ENCODE data around the gene SLC35E4.
"Not testable (repeated sequence)": the region's sequence is repeated elsewhere in the genome, so short reads cannot be mapped to it uniquely, and the experiment has no call there.

The SLC35E4 gene, protein sequence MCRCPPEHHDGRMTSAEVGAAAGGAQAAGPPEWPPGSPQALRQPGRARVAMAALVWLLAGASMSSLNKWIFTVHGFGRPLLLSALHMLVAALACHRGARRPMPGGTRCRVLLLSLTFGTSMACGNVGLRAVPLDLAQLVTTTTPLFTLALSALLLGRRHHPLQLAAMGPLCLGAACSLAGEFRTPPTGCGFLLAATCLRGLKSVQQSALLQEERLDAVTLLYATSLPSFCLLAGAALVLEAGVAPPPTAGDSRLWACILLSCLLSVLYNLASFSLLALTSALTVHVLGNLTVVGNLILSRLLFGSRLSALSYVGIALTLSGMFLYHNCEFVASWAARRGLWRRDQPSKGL

DNA sequence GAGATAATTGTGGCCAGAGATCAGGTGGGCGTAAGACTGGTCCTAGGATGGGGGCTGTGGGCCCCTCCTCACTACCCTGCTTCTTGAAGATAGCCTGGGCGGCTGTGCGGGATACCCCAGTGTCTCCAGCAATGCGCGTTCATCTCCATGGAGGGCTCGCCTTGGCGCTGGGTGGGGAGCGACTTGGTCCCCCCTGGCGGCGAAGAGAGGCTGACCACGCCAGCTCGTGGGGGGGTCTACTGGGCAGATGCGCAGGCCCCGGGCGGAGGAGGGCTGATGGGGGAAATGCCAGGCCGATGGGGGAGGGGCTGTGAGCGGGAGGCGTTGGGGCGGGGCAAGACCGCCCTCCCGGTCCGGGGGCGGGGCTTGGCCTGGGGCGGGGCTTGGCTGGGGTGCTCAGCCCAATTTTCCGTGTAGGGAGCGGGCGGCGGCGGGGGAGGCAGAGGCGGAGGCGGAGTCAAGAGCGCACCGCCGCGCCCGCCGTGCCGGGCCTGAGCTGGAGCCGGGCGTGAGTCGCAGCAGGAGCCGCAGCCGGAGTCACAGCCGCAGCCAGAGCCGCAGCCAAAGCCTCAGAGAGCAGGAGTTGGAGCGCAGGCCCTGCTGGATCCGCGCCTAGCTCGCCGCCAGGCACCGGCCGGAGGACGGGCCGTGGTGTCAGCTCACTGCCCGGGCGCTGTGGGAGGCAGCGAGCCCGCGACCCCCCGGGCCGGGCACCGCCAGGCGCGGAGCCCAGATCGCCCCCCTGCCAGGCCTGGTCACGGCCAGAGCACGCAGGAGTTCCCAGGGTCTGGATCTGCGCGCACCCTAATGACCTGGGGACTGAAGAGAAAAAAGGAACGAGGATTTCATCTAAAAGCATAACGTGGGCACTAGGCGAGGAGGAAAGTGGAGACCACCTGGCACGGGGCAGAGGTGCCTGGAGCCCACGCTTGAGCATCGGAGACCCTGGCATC, at the start of gene SLC35E4:
TSS of gene SLC35E4 (plus strand) at position 509 of the 953 bp plus-strand sequence. CDS start 670 bp downstream, outside the sequence.
- DNase-seq (ENCODE audit: low read depth in 2 of 2): peak; percentile 96

DNA sequence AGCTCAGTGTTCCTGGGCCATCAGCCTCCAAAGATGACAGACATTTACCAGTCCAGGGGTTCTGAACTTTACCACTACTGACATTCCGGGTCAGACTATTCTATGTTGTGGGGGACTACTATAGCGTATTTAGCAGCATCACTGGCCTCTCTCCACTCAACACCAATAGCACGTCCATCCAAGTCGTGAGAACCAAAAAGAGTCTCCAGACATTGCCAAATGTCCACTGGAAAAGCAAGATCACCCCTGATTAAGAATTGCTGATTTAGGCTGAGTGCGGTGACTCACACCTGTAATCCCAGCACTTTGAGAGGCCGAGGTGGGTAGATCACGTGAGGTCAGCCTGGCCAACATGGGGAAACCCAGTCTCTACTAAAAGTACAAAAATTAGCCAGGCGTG, 49.2 kb upstream of the SLC35E4 start:
- DNase-seq (ENCODE audit: low read depth in 2 of 2): no peak

DNA sequence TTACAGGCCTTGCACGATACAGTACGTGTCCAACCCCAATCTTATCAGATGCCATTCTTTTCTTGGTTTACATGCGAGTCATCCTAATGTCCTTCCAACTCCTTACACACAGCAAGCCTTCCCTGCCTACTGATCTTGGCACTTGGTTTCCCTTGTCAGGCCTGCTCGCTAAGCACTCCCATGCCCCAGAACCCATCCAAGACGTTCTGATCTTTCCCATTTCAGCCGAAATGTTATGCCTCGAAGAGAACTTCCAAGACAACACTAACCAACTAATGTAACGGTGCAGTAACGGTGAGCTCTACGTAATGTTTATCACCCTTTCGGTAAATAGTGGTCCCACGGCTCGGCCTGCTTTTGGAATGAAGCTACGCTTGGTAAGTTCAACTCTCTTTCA, 44.4 kb upstream of the SLC35E4 start:
- DNase-seq (ENCODE audit: low read depth in 2 of 2): no peak

DNA sequence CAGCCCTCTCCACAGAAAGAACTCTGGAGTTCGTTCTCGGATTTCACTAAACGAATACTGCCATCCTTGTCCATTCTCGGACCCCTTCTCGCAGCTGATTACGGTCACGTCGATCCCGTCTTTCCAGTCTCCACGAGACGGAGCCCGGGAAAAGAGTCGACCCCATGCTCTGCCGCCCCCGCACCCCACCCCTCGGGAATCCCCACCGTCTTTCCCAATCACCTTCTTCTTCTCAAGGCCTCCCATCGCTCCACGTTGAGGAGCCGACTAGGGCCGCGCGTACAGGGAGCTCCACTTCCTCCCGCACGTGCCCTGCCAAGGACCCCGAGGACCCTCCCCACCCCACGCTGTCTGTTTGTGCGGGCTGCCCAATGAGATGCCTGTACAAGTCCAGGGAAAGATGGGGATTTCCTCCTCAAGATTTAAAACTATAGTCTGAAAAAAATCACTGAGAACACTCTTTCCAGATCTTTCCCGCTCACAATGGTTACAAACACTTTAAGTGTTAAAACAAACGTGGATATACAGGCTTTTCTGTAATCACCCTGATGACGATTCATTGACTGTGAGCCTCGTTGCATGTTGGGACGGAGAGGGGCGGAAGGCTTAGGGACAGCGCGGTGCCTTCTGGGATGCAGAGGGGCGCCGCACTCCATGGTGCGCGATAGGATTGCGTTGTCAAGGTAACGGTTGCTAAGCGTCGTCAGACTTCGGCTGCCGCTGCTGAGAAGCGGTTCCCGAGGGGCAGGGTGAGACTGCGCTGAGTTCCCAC, 43.8 kb upstream of the SLC35E4 start, which contains the start of gene PES1:
TSS of gene PES1 (minus strand) at position 323 of the 772 bp plus-strand sequence. CDS start at position 246, 77 bp downstream.
- peak; percentile 88 to 89 for DNase-seq (ENCODE audit: low read depth in 2 of 2)

DNA sequence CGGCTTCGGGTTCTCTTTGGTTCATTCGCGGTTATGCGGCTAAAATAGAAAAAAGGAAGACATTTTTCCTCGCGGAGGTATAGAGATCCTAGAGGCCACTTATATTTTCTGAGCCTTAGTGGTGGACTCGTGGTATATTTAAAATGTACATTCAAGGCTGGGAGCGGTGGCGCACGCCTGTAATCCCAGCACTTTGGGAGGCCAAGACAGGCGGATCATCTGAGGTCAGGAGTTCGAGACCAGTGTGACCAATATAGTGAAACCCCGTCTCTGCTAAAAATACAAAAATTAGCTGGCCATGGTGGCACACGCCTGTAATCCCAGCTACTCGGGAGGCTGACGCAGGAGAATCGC, 43.2 kb upstream of the SLC35E4 start:
- DNase-seq (ENCODE audit: low read depth in 2 of 2): not testable (repeated sequence)

DNA sequence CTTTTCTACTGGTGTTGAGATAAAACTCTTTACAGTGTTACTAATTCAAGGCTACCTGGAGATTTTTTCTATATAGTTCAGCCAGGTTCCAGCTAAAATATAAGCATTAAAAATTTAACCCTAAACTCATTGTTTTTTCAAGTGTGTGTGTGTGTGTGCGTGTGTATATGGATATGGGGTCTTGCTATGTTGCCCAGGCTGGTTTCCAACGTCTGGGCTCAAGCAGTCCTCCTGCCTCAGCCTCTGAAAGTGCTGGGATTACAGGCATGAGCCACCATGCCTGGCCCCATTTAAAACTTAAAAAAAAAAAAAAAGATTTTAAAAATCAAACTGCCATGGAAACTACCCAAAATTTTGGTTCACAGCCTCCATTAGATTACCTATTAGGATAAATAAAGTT, 39.4 kb upstream of the SLC35E4 start:
- DNase-seq (ENCODE audit: low read depth in 2 of 2): no peak

DNA sequence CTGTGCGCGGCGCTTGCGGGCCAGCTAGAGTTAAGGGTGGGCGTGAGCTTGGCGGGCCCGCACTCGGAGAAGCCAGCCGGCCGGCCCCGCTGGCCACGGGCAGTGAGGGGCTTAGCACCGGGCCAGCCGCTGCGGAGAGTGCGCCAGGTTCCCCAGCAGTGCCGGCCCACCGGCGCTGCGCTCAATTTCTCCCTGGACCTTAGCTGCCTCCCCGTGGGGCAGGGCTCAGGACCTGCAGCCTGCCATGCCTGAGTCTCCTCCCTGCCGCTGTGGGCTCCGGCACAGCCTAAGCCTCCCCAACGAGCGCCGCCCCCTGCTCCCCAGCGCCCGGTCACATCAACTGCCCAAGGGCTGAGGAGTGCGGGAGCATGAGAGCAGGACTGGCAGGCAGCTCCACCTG, 38.7 kb upstream of the SLC35E4 start:
- no peak for DNase-seq (ENCODE audit: low read depth in 2 of 2)

DNA sequence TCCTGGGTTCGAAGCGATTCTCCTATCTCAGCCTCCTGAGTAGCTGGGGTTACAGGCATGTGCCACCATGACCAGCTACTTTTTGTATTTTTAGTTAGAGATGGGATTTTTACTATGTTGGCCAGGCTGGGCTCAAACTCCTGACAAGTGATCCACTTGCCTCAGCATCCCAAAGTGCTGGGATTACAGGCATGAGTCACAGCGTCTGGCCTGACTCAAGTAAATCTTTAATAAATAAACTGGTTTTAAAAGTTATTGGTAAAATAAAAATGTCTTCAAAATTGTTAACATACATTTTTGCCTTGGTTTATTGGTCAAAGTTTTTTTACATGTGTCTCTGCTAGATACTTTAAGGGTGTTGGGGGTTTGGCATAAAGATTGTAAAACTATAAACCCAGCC, 36.6 kb upstream of the SLC35E4 start:
- no peak for DNase-seq (ENCODE audit: low read depth in 2 of 2)

DNA sequence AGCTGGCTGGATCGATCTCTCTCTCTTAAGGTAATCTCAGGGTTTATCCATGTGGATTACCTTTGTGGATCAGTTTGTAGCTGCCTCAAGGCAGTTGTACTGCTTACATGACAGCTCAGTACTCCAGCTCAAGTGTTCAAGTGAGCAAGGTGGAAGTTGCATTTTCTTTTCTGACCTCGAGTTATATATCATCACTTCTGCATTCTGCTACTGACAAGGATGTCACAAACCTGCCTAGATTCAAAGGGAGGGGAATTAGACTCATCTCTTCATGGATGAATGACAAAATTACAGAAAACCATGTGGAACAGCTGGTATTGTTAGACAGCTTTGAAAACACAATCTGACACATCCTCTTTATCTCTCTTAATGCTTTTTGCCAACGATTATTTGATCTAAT, 34.7 kb upstream of the SLC35E4 start:
- no peak for DNase-seq (ENCODE audit: low read depth in 2 of 2)

DNA sequence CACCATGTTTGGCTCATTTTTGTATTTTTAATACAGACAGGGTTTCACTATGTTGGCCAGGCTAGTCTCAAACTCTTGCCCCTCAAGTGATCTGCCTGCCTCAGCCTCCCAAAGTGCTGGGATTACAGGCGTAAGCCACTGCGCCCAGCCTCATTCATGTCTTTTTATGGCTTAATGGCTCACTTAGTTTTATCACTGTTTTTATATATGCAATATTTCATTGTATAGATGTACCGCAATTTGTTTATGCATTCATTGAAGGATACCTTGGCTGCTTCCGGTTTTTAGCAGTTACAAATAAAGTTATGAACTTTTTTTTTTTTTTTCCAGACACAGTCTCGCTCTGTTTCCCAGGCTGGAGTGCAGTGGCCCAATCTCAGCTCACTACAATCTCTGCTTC, 34.1 kb upstream of the SLC35E4 start:
- no peak for DNase-seq (ENCODE audit: low read depth in 2 of 2)

DNA sequence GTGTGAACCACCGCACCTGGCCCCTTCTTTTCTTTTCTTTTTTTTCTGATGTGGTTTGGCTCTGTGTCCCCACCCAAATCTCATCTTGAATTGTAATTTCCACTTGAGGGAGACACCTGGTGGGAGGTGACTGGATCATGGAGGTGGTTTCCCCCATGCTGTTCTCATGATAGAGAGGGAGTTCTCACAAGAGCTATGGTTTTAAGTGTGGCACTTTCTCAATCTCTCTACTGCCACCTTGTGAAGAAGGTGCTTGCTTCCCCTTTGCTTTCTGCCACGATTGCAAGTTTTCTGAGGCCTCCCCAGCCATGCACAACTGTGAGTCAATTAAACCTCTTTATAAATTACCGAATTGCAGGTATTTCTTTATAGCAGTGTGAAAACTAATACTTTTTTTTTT, 33.5 kb upstream of the SLC35E4 start:
- no peak for DNase-seq (ENCODE audit: low read depth in 2 of 2)

DNA sequence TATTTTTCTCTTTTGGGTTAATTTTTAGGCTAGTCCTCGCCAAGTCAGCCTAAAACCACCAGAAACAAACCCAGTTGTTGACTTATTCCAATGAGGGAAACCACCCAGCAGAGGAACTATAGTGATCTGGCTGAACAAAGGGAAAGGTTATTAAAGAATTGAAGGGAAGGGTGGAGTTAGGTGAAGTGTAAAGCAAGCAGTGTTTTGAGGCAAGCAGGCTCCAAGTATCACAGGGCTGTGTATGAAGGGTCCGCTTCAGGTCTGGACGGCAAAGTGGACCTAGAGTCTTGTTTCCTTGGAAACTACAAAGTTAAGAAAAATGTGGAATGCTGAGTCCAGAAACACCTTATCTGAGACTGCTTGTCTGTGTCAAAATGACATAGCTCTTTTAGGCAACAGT, 31.8 kb upstream of the SLC35E4 start:
- DNase-seq (ENCODE audit: low read depth in 2 of 2): no peak

DNA sequence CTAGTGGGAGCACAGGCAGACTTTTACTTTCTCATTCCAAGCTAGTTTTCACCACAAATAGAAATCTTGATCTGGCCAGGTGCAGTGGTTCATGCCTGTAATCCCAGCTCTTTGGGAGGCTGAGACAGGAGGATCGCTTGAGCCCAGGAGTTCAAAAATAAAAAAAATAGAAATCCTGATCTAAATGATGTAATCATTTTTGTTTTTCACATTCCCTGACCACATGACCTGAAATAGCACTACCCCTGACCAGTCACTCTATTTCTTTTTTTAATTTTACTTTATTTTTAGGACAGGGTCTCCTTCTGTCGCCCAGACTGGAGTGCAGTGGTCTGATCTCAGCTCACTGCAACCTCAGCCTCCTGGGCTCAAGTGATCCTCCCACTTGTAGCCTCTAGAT, 30.9 kb upstream of the SLC35E4 start:
- no peak for DNase-seq (ENCODE audit: low read depth in 2 of 2)

DNA sequence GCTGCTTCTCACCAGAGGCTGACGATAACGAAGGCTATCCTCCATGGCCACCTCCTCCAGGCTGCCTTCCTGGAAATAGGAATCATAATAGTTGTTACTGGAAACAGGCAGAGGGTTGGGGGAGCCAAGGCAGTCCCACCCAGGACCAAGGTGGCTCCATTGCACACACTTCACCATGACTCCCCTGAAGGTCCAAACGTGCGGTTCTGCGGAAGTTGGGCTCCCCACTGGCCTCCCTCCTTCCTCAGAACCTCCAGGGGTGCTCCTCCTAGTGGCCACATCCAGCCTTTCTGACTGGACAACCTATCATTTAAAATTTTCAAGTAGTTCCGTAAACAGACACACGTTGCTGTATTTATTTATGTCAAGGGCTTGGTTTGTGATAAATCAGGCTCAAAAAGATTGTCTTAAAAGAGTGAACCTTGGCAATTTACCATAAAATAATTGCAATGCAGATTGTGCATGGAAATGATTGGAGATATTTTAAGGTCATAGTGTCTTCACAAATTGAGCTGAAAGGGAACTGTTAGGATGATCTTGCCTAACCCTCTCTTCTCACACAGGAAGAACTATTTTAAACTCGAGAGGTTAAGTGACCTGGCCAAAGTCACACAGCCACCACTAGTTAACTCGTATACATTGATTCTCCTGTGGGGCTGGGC, 30.0 kb upstream of the SLC35E4 start:
- peak; percentile 26 to 27 for DNase-seq (ENCODE audit: low read depth in 2 of 2)

DNA sequence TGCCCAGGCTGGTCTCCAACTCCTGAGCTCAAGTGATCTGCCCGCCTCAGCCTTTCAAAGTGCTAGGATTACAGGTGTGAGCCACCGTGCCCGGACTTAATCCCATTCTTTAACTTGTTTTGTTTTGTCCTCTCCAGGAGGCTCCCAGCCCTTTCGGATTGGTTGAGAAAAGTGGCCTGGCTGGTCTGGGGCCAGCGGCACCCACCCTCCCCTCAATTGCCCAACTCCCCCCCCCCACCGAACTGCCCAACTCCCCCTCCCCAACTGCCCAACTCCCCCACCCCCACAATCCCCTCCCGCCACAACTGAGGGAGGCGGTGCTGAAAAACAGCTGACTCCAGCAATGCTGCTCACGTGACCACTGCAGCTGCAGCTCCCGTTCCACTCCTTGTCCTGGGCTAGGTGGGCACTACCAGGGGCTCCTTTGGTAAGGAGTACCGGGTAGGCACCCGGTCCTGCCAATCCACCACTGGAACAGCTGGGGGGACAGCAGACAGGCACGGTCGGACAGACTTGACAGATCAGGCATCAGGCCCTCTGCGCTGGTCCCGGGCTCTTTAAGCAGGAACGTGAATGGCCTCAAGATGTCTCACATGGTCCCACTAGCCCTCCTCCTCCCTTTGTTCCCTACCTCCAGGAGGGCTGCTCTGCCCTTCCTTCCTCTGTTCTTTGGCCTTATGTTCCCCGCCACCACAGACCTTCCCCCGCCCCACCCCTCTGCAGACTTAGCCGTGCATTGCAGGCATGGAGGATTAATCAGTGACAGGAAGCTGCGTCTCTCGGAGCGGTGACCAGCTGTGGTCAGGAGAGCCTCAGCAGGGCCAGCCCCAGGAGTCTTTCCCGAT, 28.9 kb upstream of the SLC35E4 start, which contains the start of gene TCN2:
TSS of gene TCN2 (plus strand) at position 720 of the 845 bp plus-strand sequence. CDS start 158 bp downstream, outside the sequence.
- DNase-seq (ENCODE audit: low read depth in 2 of 2): peak in 1 of 2 donors; percentile 21

DNA sequence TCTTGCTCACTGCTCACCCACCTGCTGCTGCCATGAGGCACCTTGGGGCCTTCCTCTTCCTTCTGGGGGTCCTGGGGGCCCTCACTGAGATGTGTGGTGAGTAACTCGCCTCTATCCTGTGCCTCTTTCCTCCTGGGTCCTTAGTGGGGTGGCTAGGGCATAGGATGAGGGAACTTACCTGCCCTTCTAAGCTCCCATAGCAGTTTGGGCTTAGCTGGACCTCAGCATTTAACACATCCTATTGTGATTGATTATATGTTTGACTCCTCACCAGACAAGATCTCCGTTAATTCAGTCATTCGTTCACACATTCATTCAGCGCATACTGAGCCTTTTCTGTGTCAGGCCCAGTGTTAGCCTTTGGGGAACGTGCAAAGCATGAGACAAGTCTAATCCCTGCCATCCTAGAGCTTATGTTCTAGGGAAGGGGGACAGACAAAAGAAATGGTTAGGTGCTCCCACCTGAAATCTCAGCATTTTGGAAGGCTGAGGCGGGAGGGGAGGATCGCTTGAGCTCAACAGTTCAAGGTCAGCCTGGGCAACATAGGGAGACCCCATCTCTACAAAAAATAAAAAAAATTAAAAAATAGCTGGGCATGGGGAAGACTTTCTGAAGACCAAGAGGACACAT, 28.2 kb upstream of the SLC35E4 start:
- no peak for DNase-seq (ENCODE audit: low read depth in 2 of 2)

DNA sequence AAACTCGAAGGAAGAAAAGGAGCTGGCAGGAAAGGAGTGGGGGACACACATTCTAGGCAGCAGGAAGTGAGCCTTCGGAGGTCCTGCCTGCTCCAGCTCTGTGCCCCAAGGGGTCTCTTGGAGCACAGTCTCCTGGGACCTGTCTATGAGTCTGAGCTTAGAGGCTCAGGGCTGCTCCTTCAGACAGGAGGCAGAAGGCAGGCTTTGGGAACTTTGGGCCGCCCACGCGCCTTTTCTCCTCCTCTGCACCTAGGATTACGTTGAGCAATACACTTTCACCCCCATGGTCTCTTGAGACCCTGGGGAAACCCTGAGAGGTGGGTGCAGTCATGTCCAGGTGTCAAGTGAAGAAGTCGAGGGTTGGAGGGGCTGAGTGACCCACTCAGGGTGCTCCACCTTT, 27.6 kb upstream of the SLC35E4 start:
- no peak for DNase-seq (ENCODE audit: low read depth in 2 of 2)

DNA sequence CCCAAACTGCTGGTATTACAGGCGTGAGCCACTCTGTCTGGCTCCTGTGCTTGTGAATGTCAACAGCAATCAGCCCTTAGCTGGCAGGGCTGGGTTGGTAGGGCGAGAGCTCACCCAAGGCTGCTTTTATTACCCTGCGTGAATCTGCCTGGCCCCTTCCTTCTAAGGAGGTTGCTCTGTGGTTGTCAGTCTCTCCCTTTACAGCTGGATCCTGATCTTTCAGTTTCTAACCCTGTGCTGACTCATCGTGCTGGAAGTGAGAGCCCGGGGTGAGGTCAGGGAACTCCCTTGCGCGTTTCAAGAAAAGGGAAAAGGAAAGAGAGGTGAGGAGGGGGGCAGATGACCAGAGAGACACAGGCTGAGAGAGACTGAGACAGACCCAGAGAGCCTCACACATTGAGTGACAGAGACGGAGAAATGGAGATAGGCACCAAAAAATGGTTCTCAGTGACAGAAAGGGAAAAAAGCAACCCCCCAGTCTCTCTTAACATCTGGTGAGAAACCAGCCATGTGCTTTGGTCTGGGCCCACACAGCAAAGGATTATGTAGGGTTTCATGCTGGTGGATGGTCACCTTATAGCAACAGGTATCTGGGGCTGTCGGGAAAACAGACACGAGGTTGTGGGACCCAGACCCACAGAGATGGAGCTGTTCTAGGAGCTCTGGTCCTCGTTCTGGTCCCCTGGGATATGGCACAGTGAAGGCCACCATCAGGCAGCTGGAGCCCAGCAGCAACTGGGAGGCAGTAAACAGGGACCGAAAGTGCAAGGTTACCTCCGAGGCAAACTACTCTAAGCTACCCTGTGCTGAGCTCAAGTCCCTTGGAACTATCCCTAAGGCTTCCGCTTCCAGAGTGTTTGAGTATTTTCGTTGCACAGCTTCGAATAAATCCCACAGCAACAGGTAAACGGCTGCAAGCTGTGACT, 26.1 kb upstream of the SLC35E4 start:
- no peak for DNase-seq (ENCODE audit: low read depth in 2 of 2)

DNA sequence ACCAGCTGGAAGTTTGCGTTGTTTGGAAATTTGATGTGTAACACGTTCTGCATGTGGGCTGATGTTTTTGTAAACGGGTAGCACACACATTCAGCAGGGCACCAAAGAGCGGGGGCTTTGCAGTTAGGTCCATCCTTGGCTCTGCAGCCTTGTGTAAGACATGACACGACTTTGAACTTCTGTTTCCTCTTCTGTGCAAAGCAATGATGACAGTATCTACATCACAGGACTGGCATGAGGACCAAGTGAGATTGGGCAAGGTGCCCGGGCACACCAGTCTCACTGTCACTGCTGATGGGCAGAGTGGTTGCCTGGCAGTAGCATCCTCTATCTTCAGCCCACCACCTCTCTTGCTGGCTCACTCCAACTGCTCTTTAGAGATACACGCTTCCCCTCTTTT, 25.3 kb upstream of the SLC35E4 start:
- no peak for DNase-seq (ENCODE audit: low read depth in 2 of 2)
